Esophagus squamous epithelium (tissue), 5 donors: ENCODE measurements around the gene NPPB. TPM values are rescaled to one million over a fixed set of nuclear protein-coding genes. Genes with fewer than 3 reads are reported as not detected.

Experiments
- DNase-seq: peaks from one replicate; lab custom pipeline; 2025; lab: John Stamatoyannopoulos, UW
- H3K27ac ChIP-seq, 4 donors: fragments of 200-600 bp; sonication (generic); one replicate each; pipeline ENCODE4 v1.5.1; 2016 to 2019; ENCODE audit warnings: mild to moderate bottlenecking in 1 of 4
- H3K27me3 ChIP-seq, 4 donors: fragments of 200-600 bp; sonication (generic); 1 replicate in 3 of 4; 2 replicates in 1 of 4; pipeline versions ENCODE4 v1.5.1 to v1.6.0; 2017 to 2021; ENCODE audit warnings: antibody characterized with exemption in 1 of 4
- H3K36me3 ChIP-seq, 3 donors: fragments of 200-600 bp; sonication (generic); one replicate each; pipeline ENCODE4 v1.5.1; 2016 to 2019
- H3K4me1 ChIP-seq, 3 donors: fragments of 200-600 bp; sonication (generic); one replicate each; pipeline ENCODE4 v1.5.1; 2017 to 2019
- H3K4me3 ChIP-seq, 4 donors: fragments of 200-600 bp; sonication (generic); 1 replicate in 3 of 4; 2 replicates in 1 of 4; pipeline ENCODE4 v1.5.1; 2016 to 2019; ENCODE audit warnings: mild to moderate bottlenecking in 2 of 4, moderate library complexity in 1 of 4
- H3K9me3 ChIP-seq, 3 donors: fragments of 200-600 bp; sonication (generic); one replicate each; pipeline ENCODE4 v1.5.1; 2016 to 2019
- CTCF ChIP-seq, 6 experiments: fragments of 450-650 bp in 4 of 6; fragments of 200-600 bp in 2 of 6; sonication (generic) in 2 of 6; IDR thresholded peaks; one replicate each; pipeline ENCODE4 v1.5.1; 2016 to 2019; ENCODE audit warnings: antibody characterized with exemption in 6 of 6, mild to moderate bottlenecking in 4 of 6, moderate library complexity in 4 of 6
- POLR2A ChIP-seq, 4 donors: fragments of 450-650 bp; IDR thresholded peaks; one replicate each; pipeline ENCODE4 v1.6.1; 2017; ENCODE audit warnings: antibody characterized with exemption in 4 of 4, mild to moderate bottlenecking in 4 of 4, moderate library complexity in 3 of 4
- WGBS, 2 donors: methylation state at CpG; one replicate each; pipeline ENCODE4 v1.1.5; 2018; 5-methylcytosine and 5-hydroxymethylcytosine counted together
- intact Hi-C: fragments of 100-400 bp; cut with DNase I; formaldehyde crosslinking; loops from one replicate; pipeline ENCODE4 v1.15.0; 2022
- small RNA-seq, 4 donors: library from RNA; depleted of rRNA; stranded (forward); fragments of <200 nt; gene quantifications; one replicate each; pipeline ENCODE3, GENCODE V24; 2016
- total RNA-seq, 4 donors: library from RNA; depleted of rRNA; stranded (reverse); fragments of >200 nt; gene quantifications; one replicate each; pipeline ENCODE4 v1.1.0, GENCODE V29; 2016
- donor health status: DM: yes; HTN: yes; CAD: no.

NPPB gene
- total RNA-seq, 4 donors from 2014 or later: not detected

GRCh38 chr1:11823366-11824137, 35.2 kb downstream of the NPPB start:
- Histone ChIP-seq H3K27me3 (no peaks in the 10 kb centered on the region), H3K4me3 (no peak overlapping the region), H3K27ac (no peak overlapping the region), H3K36me3 (peaks cover 11 to 100% (median 25%) of the 10 kb centered on the region in 3 donors), H3K9me3 (no peaks in the 10 kb centered on the region), H3K4me1 (no peaks in the 10 kb centered on the region)
- TF ChIP-seq POLR2A (IDR thresholded peaks at IDR 0.05) (no peak), CTCF (IDR thresholded peaks at IDR 0.05) (no peak)
- no peak for DNase-seq
- 82 to 87% methylated on average over 10 to 13 of the region's 17 CpGs for WGBS, 2 donors
- intact Hi-C loops: no loop called here

GRCh38 chr1:11822091-11822490, 36.7 kb downstream of the NPPB start:
- 70 to 91% methylated on average over 3 of the region's 3 CpGs for WGBS, 2 donors
- no peak overlapping the region for H3K4me3 ChIP-seq
- no peaks in the 10 kb centered on the region for H3K4me1 ChIP-seq
- no peak overlapping the region for H3K27ac ChIP-seq
- no peaks in the 10 kb centered on the region for H3K9me3 ChIP-seq
- no peaks in the 10 kb centered on the region for H3K27me3 ChIP-seq
- intact Hi-C loops: no loop called here
- no peak for TF ChIP-seq POLR2A (IDR thresholded peaks at IDR 0.05)
- TF ChIP-seq CTCF (IDR thresholded peaks at IDR 0.05): no peak
- DNase-seq: no peak
- peaks cover 9 to 100% (median 21%) of the 10 kb centered on the region in 3 donors for H3K36me3 ChIP-seq

GRCh38 chr1:11817192-11817591, 41.6 kb downstream of the NPPB start:
- 93 to 97% methylated on average over 12 of the region's 12 CpGs for WGBS, 2 donors
- no peaks in the 10 kb centered on the region for H3K9me3 ChIP-seq
- intact Hi-C loops: no loop called here
- no peaks in the 10 kb centered on the region for H3K4me1 ChIP-seq
- H3K27me3 ChIP-seq: no peaks in the 10 kb centered on the region
- no peak for DNase-seq
- peaks cover 9 to 87% (median 30%) of the 10 kb centered on the region in 3 donors for H3K36me3 ChIP-seq
- H3K4me3 ChIP-seq: no peak overlapping the region
- no peak overlapping the region for H3K27ac ChIP-seq
- TF ChIP-seq CTCF (IDR thresholded peaks at IDR 0.05) (no peak), POLR2A (IDR thresholded peaks at IDR 0.05) (no peak)

GRCh38 chr1:11813021-11813420, 45.7 kb downstream of the NPPB start:
- Histone ChIP-seq H3K27ac (no peak overlapping the region), H3K36me3 (peaks cover 0 to 82% (median 25%) of the 10 kb centered on the region in 3 donors), H3K27me3 (no peaks in the 10 kb centered on the region), H3K9me3 (no peaks in the 10 kb centered on the region), H3K4me1 (peaks cover 0 to 16% (median 0%) of the 10 kb centered on the region in 3 donors), H3K4me3 (no peak overlapping the region)
- TF ChIP-seq CTCF (IDR thresholded peaks at IDR 0.05) (no peak), POLR2A (IDR thresholded peaks at IDR 0.05) (no peak)
- no peak for DNase-seq
- intact Hi-C loops: no loop called here
- 85 to 86% methylated on average over 5 of the region's 5 CpGs for WGBS, 2 donors

Small RNA genes within 50 kb of the gene (small RNA-seq; reads per million reads assigned to genes)
- gene RF02156: 0 reads per million in 4 donors
- 0 reads per million in 4 donors for gene RF02157
- gene RF02158: 0 reads per million in 4 donors

Other genes starting within 250 kb of the NPPB start
- 10 to 100 TPM in 1 of 4 donors, 1 to 10 TPM in 3; 2.6 to 13.6 (median 8.0) TPM for gene FBXO2, start 204.5 kb downstream of the NPPB start, total RNA-seq
- 10 to 100 TPM in 1 of 4 donors, 1 to 10 TPM in 3; 5.0 to 20.4 (median 7.0) TPM for gene FBXO44, start 204.1 kb downstream of the NPPB start, total RNA-seq
- 10 to 100 TPM; 11.6 to 20.2 (median 12.2) TPM for gene FBXO6, start 194.7 kb downstream of the NPPB start, total RNA-seq
- gene MAD2L2, start 177.8 kb downstream of the NPPB start, total RNA-seq: 10 to 100 TPM; 12.1 to 22.8 (median 18.9) TPM
- not detected for gene DRAXIN, start 167.2 kb downstream of the NPPB start, total RNA-seq
- gene AGTRAP, start 122.8 kb downstream of the NPPB start, total RNA-seq: 10 to 100 TPM; 34.5 to 89.5 (median 50.7) TPM
- gene C1orf167, start 96.8 kb downstream of the NPPB start, total RNA-seq: 1 to 10 TPM in 1 of 4 donors, under 1 TPM in 2, not detected in 1; 0.31 to 2.6 (median 0.76) TPM
- 10 to 100 TPM; 15.6 to 30.1 (median 25.4) TPM for gene MTHFR, start 53.0 kb downstream of the NPPB start, total RNA-seq
- gene CLCN6, start 52.8 kb downstream of the NPPB start, total RNA-seq: 10 to 100 TPM in 2 of 4 donors, 1 to 10 TPM in 2; 4.2 to 13.5 (median 9.9) TPM
- gene NPPA, start 11.2 kb downstream of the NPPB start, total RNA-seq: not detected
- 10 to 100 TPM; 40.4 to 50.5 (median 47.9) TPM for gene KIAA2013, start 67.5 kb upstream of the NPPB start, total RNA-seq
- 10 to 100 TPM; 29.8 to 38.1 (median 34.3) TPM for gene PLOD1, start 75.8 kb upstream of the NPPB start, total RNA-seq
- 10 to 100 TPM; 64.4 to 96.9 (median 78.7) TPM for gene MFN2, start 121.5 kb upstream of the NPPB start, total RNA-seq
- 10 to 100 TPM; 13.0 to 24.9 (median 19.8) TPM for gene MIIP, start 160.6 kb upstream of the NPPB start, total RNA-seq
- gene TNFRSF8, start 204.4 kb upstream of the NPPB start, total RNA-seq: 1 to 10 TPM in 1 of 4 donors, under 1 TPM in 2, not detected in 1; 0.18 to 1.2 (median 0.76) TPM